MM.1S (cell line): ENCODE results near the gene RNF34.

ENCODE experiments used
- DNase-seq: peaks from one replicate; pipeline ENCODE4 v3.0.0-alpha.2; 2015
- H2AFZ ChIP-seq: fragments of 300-600 bp; sonication (generic); 2 replicates; pipeline ENCODE4 v1.6.0; 2016; ENCODE audit warnings: antibody characterized with exemption, low read length
- H3F3A ChIP-seq: fragments of 300-600 bp; sonication (generic); 2 replicates; pipeline ENCODE4 v1.6.1; 2016; ENCODE audit warnings: mild to moderate bottlenecking, antibody characterized with exemption, low read length, moderate library complexity, mixed read lengths; ENCODE audit not compliant: insufficient read depth
- H3K27ac ChIP-seq: fragments of 300-600 bp; sonication (generic); 2 replicates; pipeline ENCODE4 v1.5.1; 2016; ENCODE audit warnings: mild to moderate bottlenecking, low read length
- H3K27me3 ChIP-seq: fragments of 300-600 bp; sonication (generic); replicated peaks from 2 replicates; pipeline ENCODE4 v1.6.0; 2016; ENCODE audit warnings: low read length; ENCODE audit not compliant: insufficient read depth
- H3K36me3 ChIP-seq: fragments of 300-600 bp; sonication (generic); replicated peaks from 2 replicates; pipeline ENCODE4 v1.6.1; 2016; ENCODE audit warnings: mild to moderate bottlenecking, low read length, mixed read lengths; ENCODE audit not compliant: insufficient read depth
- H3K4me1 ChIP-seq: fragments of 300-600 bp; sonication (generic); 2 replicates; pipeline ENCODE4 v1.6.1; 2016; ENCODE audit warnings: low read length, mixed read lengths
- H3K4me2 ChIP-seq: fragments of 300-600 bp; sonication (generic); 2 replicates; pipeline ENCODE4 v1.6.0; 2016; ENCODE audit warnings: low read depth, low read length
- H3K4me3 ChIP-seq: fragments of 300-600 bp; sonication (generic); 2 replicates; pipeline ENCODE4 v1.5.1; 2016; ENCODE audit warnings: low read length, mixed read lengths
- H3K79me2 ChIP-seq: fragments of 300-600 bp; sonication (generic); 2 replicates; pipeline ENCODE4 v1.6.1; 2016; ENCODE audit warnings: mixed run types, low read length, mixed read lengths
- H3K9ac ChIP-seq: fragments of 300-600 bp; sonication (generic); 2 replicates; pipeline ENCODE4 v1.6.1; 2016; ENCODE audit warnings: low read length, mixed read lengths
- H3K9me2 ChIP-seq: fragments of 300-600 bp; sonication (generic); replicated peaks from 2 replicates; pipeline ENCODE4 v1.6.1; 2016; ENCODE audit warnings: mild to moderate bottlenecking, low read length, mixed read lengths; ENCODE audit not compliant: insufficient read depth
- H3K9me3 ChIP-seq: fragments of 300-600 bp; sonication (generic); replicated peaks from 2 replicates; pipeline ENCODE4 v1.6.1; 2016; ENCODE audit warnings: mild to moderate bottlenecking, low read length, mixed read lengths; ENCODE audit not compliant: insufficient read depth
- H4K20me1 ChIP-seq: fragments of 300-600 bp; sonication (generic); 2 replicates; pipeline ENCODE4 v1.6.1; 2016; ENCODE audit warnings: mild to moderate bottlenecking, low read length, moderate library complexity, mixed read lengths; ENCODE audit not compliant: insufficient read depth
- CTCF ChIP-seq: fragments of 300-600 bp; sonication (generic); IDR thresholded peaks from 2 replicates; pipeline ENCODE4 v1.5.1; 2016; ENCODE audit warnings: antibody characterized with exemption, low read length, mixed read lengths
- EZH2 ChIP-seq: fragments of 300-600 bp; sonication (generic); optimal IDR thresholded peaks from 2 replicates; pipeline ENCODE3; 2017; ENCODE audit warnings: low read depth, mild to moderate bottlenecking, antibody characterized with exemption, low read length, mixed read lengths
- EZH2phosphoT487 ChIP-seq: fragments of 300-600 bp; sonication (generic); IDR thresholded peaks from 2 replicates; pipeline ENCODE4 v1.6.1; 2018; ENCODE audit warnings: antibody characterized with exemption, low read length

RNF34 gene

DNA sequence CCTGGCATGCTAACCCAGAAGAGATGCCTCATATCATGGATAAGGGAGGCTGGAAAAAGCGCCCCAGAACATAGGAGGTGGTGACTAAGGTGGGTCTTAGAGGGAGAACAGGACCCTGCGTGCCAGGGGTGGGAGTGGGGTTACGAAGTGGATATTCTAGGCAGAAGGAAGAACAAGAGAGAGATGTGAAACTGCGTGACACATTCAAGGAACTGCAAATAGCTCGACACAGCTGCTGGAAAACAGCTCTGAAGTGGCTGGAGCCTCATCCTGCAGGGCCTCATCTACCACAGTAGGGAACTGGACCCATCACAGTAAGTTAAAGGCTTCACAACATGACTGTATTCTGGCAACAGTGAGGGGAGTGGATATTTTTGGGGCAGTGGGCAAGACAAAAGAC, 61.1 kb downstream of the RNF34 start:
- no peak for DNase-seq
- no peaks in the 10 kb centered on the region for H3F3A ChIP-seq
- no peak overlapping the region for H2AFZ ChIP-seq
- H3K9ac ChIP-seq, result no peak overlapping the region
- H3K36me3 ChIP-seq, result no peaks in the 10 kb centered on the region
- no peak overlapping the region for H3K4me3 ChIP-seq
- H3K9me3 ChIP-seq, result no peaks in the 10 kb centered on the region
- H3K4me1 ChIP-seq, result no peaks in the 10 kb centered on the region
- no peaks in the 10 kb centered on the region for H3K9me2 ChIP-seq
- H3K79me2 ChIP-seq, result peaks cover 65% of the 10 kb centered on the region
- no peaks in the 10 kb centered on the region for H4K20me1 ChIP-seq
- TF ChIP-seq EZH2phosphoT487 (no peak), EZH2 (no peak), CTCF (no peak)
- H3K4me2 ChIP-seq, result no peak overlapping the region
- no peaks in the 10 kb centered on the region for H3K27me3 ChIP-seq
- no peak overlapping the region for H3K27ac ChIP-seq

DNA sequence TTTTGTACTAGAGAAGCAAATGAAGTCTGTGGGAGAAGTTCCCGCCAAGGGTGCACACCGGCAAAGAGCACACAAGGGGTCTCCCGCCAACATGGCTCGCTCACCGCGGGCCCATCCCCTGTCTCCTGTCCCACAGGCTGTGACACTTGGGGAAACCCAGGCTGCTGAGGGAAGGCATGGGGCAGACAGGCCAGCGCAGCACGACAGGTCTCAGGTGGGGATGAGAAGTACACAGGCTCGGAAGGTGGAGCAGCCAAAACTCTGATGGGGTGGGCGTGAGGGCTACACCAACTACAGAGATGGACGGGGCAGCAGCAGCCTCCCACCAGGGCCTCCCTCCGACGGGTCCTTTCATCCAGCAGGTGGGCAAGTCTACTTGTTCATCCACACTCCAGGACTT, 64.4 kb downstream of the RNF34 start:
- H3K27me3 ChIP-seq, result no peaks in the 10 kb centered on the region
- H3K4me2 ChIP-seq, result no peak overlapping the region
- no peak overlapping the region for H3K4me3 ChIP-seq
- H3K36me3 ChIP-seq, result no peaks in the 10 kb centered on the region
- no peak for DNase-seq
- no peak overlapping the region for H2AFZ ChIP-seq
- H3K4me1 ChIP-seq, result no peaks in the 10 kb centered on the region
- no peaks in the 10 kb centered on the region for H3K9me2 ChIP-seq
- no peak overlapping the region for H3K27ac ChIP-seq
- no peaks in the 10 kb centered on the region for H4K20me1 ChIP-seq
- no peak for TF ChIP-seq EZH2
- H3K9ac ChIP-seq, result no peak overlapping the region
- H3K79me2 ChIP-seq, result peaks cover 43% of the 10 kb centered on the region
- no peaks in the 10 kb centered on the region for H3K9me3 ChIP-seq
- H3F3A ChIP-seq, result no peaks in the 10 kb centered on the region

DNA sequence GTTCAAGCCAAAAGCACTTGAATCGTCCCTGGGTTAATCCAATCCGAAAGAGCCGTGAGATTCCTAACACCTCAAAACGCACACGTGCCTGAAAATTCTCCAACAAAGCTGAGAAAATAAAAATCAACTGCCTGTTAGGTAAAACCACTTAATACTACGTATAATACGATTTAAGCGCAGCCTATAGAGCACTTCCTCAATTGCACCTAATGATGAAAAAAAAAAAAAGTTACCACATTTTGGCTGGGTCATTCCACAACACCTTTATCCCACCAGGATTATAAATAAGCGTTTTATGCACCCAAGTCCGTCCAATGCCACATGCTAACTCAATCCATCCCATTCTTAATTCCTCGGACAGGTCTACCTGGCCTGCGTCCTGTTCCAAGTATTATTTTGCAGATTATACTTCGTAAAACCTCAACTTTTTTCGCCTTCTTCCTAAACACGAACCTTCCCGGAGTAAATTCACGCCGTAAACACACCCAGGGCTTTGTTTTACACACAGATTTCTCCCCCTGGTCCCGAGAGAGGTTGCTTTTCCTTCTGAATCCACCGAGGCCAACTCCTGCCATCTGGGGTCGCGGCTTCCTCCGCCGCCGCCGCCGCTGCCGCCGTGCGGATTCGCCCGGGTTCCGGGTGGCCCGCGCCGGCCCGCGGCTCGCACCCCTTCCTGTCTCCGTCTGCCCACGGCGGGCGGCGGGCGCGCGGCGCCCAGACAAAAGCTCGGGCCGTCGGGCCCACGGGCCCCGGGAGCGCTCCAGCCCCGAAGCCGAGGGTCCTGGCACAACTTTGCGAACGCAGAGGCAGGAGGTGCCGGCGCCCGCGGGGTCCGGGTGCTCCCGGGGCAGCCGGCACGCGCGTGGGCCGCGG, 66.2 kb downstream of the RNF34 start:
- H3K4me3 ChIP-seq, result peak overlapping the region; percentile 57
- peak overlapping the region; percentile 69 for H3K4me2 ChIP-seq
- DNase-seq, result no peak
- peaks cover 28% of the 10 kb centered on the region for H3K79me2 ChIP-seq
- H3K27me3 ChIP-seq, result no peaks in the 10 kb centered on the region
- H3K9me3 ChIP-seq, result no peaks in the 10 kb centered on the region
- H3K27ac ChIP-seq, result no peak overlapping the region
- no peaks in the 10 kb centered on the region for H3K9me2 ChIP-seq
- peak overlapping the region; percentile 31; the same call in 1 of the 2 replicates for H3K9ac ChIP-seq
- no peaks in the 10 kb centered on the region for H4K20me1 ChIP-seq
- no peaks in the 10 kb centered on the region for H3K36me3 ChIP-seq
- no peaks in the 10 kb centered on the region for H3F3A ChIP-seq
- no peak overlapping the region for H2AFZ ChIP-seq
- no peak for TF ChIP-seq EZH2phosphoT487
- TF ChIP-seq CTCF, result no peak
- TF ChIP-seq EZH2, result no peak
- H3K4me1 ChIP-seq, result no peaks in the 10 kb centered on the region
